ENCODE data around the gene FNDC3A. TPM values are rescaled to one million over a fixed set of nuclear protein-coding genes. Genes with fewer than 3 reads are reported as not detected.

FNDC3A gene
- total RNA-seq, 1 donor from 2014 or later = 39.4 TPM

DNA sequence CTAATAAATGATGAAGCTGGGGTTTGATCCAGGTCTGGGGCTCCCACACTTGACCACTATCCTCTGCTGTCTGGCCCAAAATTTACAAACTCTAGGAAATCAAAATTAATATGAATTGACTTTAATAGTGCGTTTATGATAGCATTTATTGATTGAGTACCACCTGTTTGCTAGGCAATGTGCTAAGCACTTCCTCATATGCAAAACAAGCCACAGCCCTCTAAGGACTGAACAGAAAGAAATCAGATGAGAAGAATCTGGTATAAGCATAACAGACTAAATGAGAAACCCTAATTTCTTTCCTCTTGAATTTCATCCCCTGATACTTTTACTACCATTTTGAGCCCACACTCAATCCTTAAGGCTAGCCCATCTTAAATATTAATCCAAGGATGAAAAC, 237.8 kb downstream of the FNDC3A start:
- no peak overlapping the region for H3K4me3 Mint-ChIP-seq (ENCODE audit: unreplicated experiment)
- DNase-seq (ENCODE audit: low spot score) = no peak
- peaks cover 6% of the 10 kb centered on the region for H3K9me3 Mint-ChIP-seq (ENCODE audit: unreplicated experiment)
- H3K36me3 Mint-ChIP-seq (ENCODE audit: low read depth, unreplicated experiment) = peaks cover 16% of the 10 kb centered on the region
- H3K4me1 Mint-ChIP-seq (ENCODE audit: unreplicated experiment) = peaks cover 18% of the 10 kb centered on the region
- H3K27me3 Mint-ChIP-seq (ENCODE audit: unreplicated experiment) = peaks cover 14% of the 10 kb centered on the region
- TF ChIP-seq, protein P1, sequence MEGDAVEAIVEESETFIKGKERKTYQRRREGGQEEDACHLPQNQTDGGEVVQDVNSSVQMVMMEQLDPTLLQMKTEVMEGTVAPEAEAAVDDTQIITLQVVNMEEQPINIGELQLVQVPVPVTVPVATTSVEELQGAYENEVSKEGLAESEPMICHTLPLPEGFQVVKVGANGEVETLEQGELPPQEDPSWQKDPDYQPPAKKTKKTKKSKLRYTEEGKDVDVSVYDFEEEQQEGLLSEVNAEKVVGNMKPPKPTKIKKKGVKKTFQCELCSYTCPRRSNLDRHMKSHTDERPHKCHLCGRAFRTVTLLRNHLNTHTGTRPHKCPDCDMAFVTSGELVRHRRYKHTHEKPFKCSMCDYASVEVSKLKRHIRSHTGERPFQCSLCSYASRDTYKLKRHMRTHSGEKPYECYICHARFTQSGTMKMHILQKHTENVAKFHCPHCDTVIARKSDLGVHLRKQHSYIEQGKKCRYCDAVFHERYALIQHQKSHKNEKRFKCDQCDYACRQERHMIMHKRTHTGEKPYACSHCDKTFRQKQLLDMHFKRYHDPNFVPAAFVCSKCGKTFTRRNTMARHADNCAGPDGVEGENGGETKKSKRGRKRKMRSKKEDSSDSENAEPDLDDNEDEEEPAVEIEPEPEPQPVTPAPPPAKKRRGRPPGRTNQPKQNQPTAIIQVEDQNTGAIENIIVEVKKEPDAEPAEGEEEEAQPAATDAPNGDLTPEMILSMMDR (IDR thresholded peaks at IDR 0.05; ENCODE audit: unreplicated experiment) = no peak
- H3K27ac Mint-ChIP-seq (ENCODE audit: unreplicated experiment) = no peak overlapping the region

DNA sequence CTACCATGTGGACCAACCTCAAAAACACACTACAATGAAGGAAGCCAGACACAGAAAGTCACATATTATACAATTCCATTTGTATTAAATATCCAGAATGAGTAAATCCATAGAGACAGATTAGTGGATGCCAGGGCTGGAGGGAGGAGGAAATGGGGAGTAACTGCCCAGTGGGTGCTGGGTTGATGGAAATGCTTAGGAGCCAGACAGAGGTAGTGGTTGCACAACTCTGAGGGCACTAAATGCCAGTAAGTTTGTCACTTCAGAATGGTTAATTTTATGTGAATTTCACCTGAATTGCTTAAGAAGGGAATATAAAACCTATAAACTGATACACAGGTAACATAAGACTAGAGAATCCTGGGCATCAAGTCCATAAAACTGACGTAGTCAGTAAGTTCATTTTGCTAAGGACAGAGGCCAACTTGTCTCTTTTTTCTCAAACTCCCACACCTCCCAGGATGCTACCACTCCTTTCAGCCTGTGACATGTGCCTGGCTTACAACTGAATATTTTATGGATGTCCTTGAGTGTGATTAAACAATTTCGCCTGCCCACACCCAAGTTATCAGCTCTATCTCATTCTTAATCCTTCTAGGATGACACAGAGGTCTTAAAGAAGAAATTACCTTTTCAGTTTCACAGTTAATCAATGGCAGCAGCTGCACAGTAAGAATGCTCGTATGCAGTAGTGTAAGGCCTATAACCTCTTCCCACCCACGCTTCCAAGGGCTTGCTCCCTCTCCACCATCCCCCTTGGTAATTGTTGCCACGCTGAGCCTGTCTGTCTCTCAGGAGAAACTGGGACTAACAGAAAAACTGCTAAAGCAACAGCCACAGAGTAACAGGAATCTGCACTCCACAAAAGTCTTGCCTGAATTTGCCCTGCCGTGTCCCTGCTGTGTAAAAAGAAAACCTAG, 238.5 kb downstream of the FNDC3A start:
- peaks cover 18% of the 10 kb centered on the region for H3K36me3 Mint-ChIP-seq (ENCODE audit: low read depth, unreplicated experiment)
- peaks cover 18% of the 10 kb centered on the region for H3K27me3 Mint-ChIP-seq (ENCODE audit: unreplicated experiment)
- no peak for DNase-seq (ENCODE audit: low spot score)
- no peak overlapping the region for H3K27ac Mint-ChIP-seq (ENCODE audit: unreplicated experiment)
- TF ChIP-seq, protein P1 (IDR thresholded peaks at IDR 0.05; ENCODE audit: unreplicated experiment) = no peak
- no peak overlapping the region for H3K4me3 Mint-ChIP-seq (ENCODE audit: unreplicated experiment)
- peaks cover 25% of the 10 kb centered on the region for H3K4me1 Mint-ChIP-seq (ENCODE audit: unreplicated experiment)
- H3K9me3 Mint-ChIP-seq (ENCODE audit: unreplicated experiment) = peaks cover 6% of the 10 kb centered on the region

DNA sequence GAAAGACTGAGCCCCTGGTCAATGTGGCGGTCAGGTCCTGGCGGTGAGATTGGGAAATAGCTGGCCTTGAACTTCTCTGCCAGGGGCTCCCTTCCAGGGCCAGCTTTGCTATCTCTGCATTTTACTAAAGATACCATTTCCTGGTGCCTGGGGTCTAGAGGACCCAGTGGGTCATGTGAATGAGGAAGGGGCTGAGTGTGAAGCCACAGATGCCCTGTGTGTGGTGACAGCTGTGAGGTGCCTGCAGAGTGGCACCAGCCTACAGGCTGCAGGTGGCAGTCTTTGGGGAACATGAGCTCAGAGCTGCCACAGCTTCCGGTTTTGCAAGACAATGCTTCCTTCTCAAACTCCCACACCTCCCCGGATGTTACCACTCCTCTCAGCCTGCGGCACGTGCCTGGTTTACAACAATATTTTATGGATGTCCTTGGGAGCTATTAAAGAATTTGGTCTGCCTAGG, 239.2 kb downstream of the FNDC3A start:
- Mint-ChIP-seq H3K4me1 (ENCODE audit: unreplicated experiment) (peaks cover 25% of the 10 kb centered on the region), H3K36me3 (ENCODE audit: low read depth, unreplicated experiment) (peaks cover 22% of the 10 kb centered on the region), H3K27ac (ENCODE audit: unreplicated experiment) (no peak overlapping the region), H3K27me3 (ENCODE audit: unreplicated experiment) (peaks cover 20% of the 10 kb centered on the region), H3K9me3 (ENCODE audit: unreplicated experiment) (peaks cover 6% of the 10 kb centered on the region), H3K4me3 (ENCODE audit: unreplicated experiment) (no peak overlapping the region)
- no peak for DNase-seq (ENCODE audit: low spot score)
- TF ChIP-seq, protein P1 (IDR thresholded peaks at IDR 0.05; ENCODE audit: unreplicated experiment) = no peak

DNA sequence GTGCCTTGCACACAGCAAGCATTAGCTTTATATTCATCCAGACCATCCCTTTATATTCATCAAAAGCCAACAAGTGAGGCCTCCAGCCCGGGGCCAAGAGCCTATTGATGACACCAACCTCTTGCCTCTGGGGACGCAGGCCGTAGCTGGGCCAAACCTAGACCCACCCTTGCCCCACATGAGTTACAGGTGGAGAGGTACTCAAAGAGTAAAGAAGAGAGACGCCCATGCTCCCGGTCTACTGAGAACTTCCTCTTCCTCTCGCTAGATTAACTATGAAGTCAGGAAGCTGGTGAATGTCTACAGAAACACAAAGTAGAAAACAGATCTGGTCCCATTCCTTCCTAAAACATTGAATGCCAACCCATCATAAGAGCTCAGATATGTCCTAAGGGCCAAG, 240.6 kb downstream of the FNDC3A start:
- H3K36me3 Mint-ChIP-seq (ENCODE audit: low read depth, unreplicated experiment) = peaks cover 21% of the 10 kb centered on the region
- no peak for DNase-seq (ENCODE audit: low spot score)

More for the DNA sequence above, 240.6 kb downstream of the FNDC3A start:
- peaks cover 25% of the 10 kb centered on the region for H3K4me1 Mint-ChIP-seq (ENCODE audit: unreplicated experiment)
- H3K27me3 Mint-ChIP-seq (ENCODE audit: unreplicated experiment) = peaks cover 20% of the 10 kb centered on the region
- H3K9me3 Mint-ChIP-seq (ENCODE audit: unreplicated experiment) = peaks cover 6% of the 10 kb centered on the region
- H3K27ac Mint-ChIP-seq (ENCODE audit: unreplicated experiment) = no peak overlapping the region
- H3K4me3 Mint-ChIP-seq (ENCODE audit: unreplicated experiment) = no peak overlapping the region
- TF ChIP-seq, protein P1 (IDR thresholded peaks at IDR 0.05; ENCODE audit: unreplicated experiment) = no peak

Data from endothelial cell (in vitro differentiated cells).